Measurements from ENCODE around the gene RHOT1. TPM values are rescaled to one million over a fixed set of nuclear protein-coding genes. Genes with fewer than 3 reads are reported as not detected.

Gene RHOT1
- total RNA-seq, 1 donor from 2014 or later = 76.4 TPM

DNA sequence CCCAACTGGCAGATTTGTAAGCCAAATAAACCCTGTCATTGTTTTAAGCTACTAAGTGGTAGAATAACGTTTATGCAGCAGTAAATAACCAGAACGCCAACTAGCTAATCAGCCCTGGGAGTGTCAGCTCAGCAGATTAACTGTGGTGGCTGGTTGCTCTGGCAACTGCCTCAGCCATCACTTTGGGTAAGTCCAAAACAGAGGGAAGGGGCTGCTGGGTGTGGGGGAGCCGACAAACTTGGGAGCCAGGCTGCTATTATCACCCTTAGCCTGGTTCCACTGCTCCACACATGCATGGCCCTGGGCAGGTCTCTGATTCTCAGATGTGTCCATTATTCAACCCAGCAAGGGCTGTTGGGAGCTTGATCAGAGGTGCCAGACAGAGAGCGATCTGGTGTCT, 22.2 kb upstream of the RHOT1 start:
- H3F3A ChIP-seq (ENCODE audit: low read depth) = peaks cover 4% of the 10 kb centered on the region
- H3K4me3 Mint-ChIP-seq = no peak overlapping the region
- H3K27ac ChIP-seq = no peak overlapping the region
- H3K36me3 ChIP-seq = no peaks in the 10 kb centered on the region
- H3K79me2 ChIP-seq (ENCODE audit: low read depth) = no peaks in the 10 kb centered on the region
- peak overlapping the region; percentile 46 for H3K4me2 ChIP-seq
- H3K4me1 ChIP-seq = peaks cover 12% of the 10 kb centered on the region
- peaks cover 40% of the 10 kb centered on the region for H3K4me1 Mint-ChIP-seq
- peak; percentile 56 for DNase-seq (ENCODE audit: low spot score)
- no peaks in the 10 kb centered on the region for H3K9me3 ChIP-seq (ENCODE audit: low read depth)
- no peak overlapping the region for H3K9ac ChIP-seq
- no peaks in the 10 kb centered on the region for H3K9me3 Mint-ChIP-seq
- no peaks in the 10 kb centered on the region for H4K20me1 ChIP-seq (ENCODE audit: low read depth)
- no peak overlapping the region for H3K4me3 ChIP-seq
- no peak for TF ChIP-seq EZH2phosphoT487 (IDR thresholded peaks at IDR 0.05)
- no peak for TF ChIP-seq EZH2 (IDR thresholded peaks at IDR 0.05)
- TF ChIP-seq, protein P1, sequence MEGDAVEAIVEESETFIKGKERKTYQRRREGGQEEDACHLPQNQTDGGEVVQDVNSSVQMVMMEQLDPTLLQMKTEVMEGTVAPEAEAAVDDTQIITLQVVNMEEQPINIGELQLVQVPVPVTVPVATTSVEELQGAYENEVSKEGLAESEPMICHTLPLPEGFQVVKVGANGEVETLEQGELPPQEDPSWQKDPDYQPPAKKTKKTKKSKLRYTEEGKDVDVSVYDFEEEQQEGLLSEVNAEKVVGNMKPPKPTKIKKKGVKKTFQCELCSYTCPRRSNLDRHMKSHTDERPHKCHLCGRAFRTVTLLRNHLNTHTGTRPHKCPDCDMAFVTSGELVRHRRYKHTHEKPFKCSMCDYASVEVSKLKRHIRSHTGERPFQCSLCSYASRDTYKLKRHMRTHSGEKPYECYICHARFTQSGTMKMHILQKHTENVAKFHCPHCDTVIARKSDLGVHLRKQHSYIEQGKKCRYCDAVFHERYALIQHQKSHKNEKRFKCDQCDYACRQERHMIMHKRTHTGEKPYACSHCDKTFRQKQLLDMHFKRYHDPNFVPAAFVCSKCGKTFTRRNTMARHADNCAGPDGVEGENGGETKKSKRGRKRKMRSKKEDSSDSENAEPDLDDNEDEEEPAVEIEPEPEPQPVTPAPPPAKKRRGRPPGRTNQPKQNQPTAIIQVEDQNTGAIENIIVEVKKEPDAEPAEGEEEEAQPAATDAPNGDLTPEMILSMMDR (IDR thresholded peaks at IDR 0.05) = no peak
- H2AFZ ChIP-seq (replicated peaks) = peak overlapping the region; percentile 57
- no peaks in the 10 kb centered on the region for H3K36me3 Mint-ChIP-seq
- H3K27me3 ChIP-seq = no peaks in the 10 kb centered on the region
- H3K27ac Mint-ChIP-seq = peak overlapping the region; percentile 66
- H3K27me3 Mint-ChIP-seq (ENCODE audit: insufficient read depth, low read depth) = peaks cover 2% of the 10 kb centered on the region

DNA sequence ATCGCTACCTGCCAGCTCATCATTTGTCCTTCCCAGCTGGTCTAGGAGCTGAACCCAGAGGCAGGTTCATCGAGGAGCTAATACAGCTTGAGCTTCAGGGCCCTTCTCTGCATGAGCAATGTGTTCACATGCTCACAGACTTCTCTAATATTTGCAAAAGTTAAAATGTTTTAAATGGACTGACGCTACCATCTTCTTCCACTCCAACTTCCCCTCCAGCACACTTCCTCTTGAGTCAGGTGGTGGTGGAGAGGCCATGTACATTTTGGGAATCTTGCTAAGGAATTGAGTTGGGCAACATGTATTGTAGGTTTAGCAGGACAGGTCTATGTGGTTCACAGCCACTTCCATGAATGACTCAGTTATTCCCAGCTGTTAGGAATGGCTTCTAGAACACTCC, 21.6 kb upstream of the RHOT1 start:
- H3K4me3 ChIP-seq = no peak overlapping the region
- H3K36me3 Mint-ChIP-seq = no peaks in the 10 kb centered on the region
- H3K4me3 Mint-ChIP-seq = peak overlapping the region; percentile 36
- peak overlapping the region; percentile 76 for H3K27ac Mint-ChIP-seq
- H3K36me3 ChIP-seq = no peaks in the 10 kb centered on the region
- TF ChIP-seq EZH2phosphoT487 (IDR thresholded peaks at IDR 0.05) (no peak), EZH2 (IDR thresholded peaks at IDR 0.05) (no peak)
- TF ChIP-seq, protein P1 (IDR thresholded peaks at IDR 0.05) = no peak
- H3K4me2 ChIP-seq = peak overlapping the region; percentile 46
- H3K4me1 ChIP-seq = peaks cover 12% of the 10 kb centered on the region
- H3K9me3 Mint-ChIP-seq = no peaks in the 10 kb centered on the region
- no peaks in the 10 kb centered on the region for H3K9me3 ChIP-seq (ENCODE audit: low read depth)
- H3K4me1 Mint-ChIP-seq = peaks cover 45% of the 10 kb centered on the region
- no peak overlapping the region for H3K9ac ChIP-seq
- peaks cover 4% of the 10 kb centered on the region for H3F3A ChIP-seq (ENCODE audit: low read depth)
- no peak overlapping the region for H3K27ac ChIP-seq
- peaks cover 3% of the 10 kb centered on the region for H3K27me3 Mint-ChIP-seq (ENCODE audit: insufficient read depth, low read depth)
- DNase-seq (ENCODE audit: low spot score) = no peak
- no peaks in the 10 kb centered on the region for H3K79me2 ChIP-seq (ENCODE audit: low read depth)
- peak overlapping the region; percentile 57 for H2AFZ ChIP-seq (replicated peaks)
- H4K20me1 ChIP-seq (ENCODE audit: low read depth) = no peaks in the 10 kb centered on the region
- H3K27me3 ChIP-seq = no peaks in the 10 kb centered on the region

DNA sequence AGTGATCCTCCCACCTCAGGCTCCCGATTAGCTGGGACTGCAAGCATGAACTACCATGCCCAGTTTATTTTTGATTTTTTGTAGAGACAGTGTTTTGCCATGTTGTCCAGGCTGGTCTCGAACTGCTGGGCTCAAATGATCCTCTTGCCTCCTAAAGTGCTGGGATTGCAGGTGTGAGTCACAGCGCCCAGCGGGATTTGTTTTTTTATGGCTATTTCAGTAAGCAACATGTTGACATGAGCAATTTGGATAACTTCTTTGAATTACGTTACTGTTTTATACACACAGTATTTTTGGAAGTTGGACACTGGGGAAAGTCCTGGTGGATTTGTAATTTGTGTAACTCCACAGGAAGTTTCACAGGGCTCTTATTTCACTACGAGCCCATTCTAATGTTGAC, 18.5 kb upstream of the RHOT1 start:
- H3K4me3 Mint-ChIP-seq = peak overlapping the region; percentile 31
- Histone ChIP-seq H3F3A (ENCODE audit: low read depth) (peaks cover 10% of the 10 kb centered on the region), H4K20me1 (ENCODE audit: low read depth) (no peaks in the 10 kb centered on the region), H3K4me1 (peaks cover 21% of the 10 kb centered on the region), H2AFZ (replicated peaks) (peak overlapping the region; percentile 70), H3K27me3 (no peaks in the 10 kb centered on the region), H3K9me3 (ENCODE audit: low read depth) (no peaks in the 10 kb centered on the region), H3K4me2 (no peak overlapping the region), H3K27ac (no peak overlapping the region), H3K4me3 (no peak overlapping the region), H3K36me3 (no peaks in the 10 kb centered on the region), H3K79me2 (ENCODE audit: low read depth) (no peaks in the 10 kb centered on the region), H3K9ac (no peak overlapping the region)
- no peaks in the 10 kb centered on the region for H3K9me3 Mint-ChIP-seq
- peaks cover 10% of the 10 kb centered on the region for H3K27me3 Mint-ChIP-seq (ENCODE audit: insufficient read depth, low read depth)
- H3K4me1 Mint-ChIP-seq = peaks cover 67% of the 10 kb centered on the region
- H3K27ac Mint-ChIP-seq = peak overlapping the region; percentile 23
- H3K36me3 Mint-ChIP-seq = no peaks in the 10 kb centered on the region
- no peak for TF ChIP-seq EZH2phosphoT487 (IDR thresholded peaks at IDR 0.05)
- TF ChIP-seq EZH2 (IDR thresholded peaks at IDR 0.05) = no peak
- no peak for DNase-seq (ENCODE audit: low spot score)

DNA sequence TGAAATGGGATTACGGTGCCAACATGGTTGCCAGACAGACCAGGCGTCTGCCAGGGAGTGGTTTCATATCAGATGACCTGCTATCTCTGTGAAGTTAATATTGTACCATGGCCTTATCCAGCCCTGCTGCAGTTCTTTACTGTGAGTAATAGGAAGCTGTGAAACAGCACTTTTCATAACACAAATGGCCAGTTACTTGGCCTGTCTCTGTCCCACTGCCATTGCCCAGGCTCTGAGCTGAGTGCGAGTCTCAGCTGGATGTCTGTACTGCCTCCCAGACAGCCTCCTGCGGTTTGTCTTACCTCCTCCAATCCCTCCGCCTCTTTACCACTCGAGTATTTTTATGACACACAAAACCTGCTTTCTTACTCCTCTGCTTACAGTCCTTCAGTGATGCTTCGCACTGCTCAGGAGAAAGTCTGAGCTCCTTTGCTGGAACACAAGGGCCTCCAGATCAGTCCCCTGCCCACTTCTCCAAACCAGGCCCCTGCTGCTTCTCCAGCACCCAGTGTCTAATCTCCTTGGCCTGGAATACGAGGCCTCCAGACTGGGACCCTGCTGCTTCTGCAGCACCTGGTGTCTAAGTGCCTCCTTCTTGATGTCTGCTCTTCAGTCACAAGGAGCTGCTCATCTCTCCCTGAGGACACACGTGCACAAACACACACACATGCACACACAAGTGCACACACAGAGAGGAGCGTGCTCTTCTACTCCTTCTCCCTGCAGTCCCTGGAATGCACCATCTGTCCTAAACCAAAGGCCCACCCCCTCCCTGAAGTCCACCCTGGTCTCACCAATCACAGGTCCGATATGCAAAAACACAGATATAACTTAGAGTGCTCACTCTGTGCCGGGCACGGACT, 17.1 kb upstream of the RHOT1 start:
- TF ChIP-seq EZH2phosphoT487 (IDR thresholded peaks at IDR 0.05) = no peak
- TF ChIP-seq, protein P1 (IDR thresholded peaks at IDR 0.05) = no peak
- no peak for TF ChIP-seq EZH2 (IDR thresholded peaks at IDR 0.05)
- Histone ChIP-seq H3K27ac (no peak overlapping the region), H3K27me3 (no peaks in the 10 kb centered on the region), H3K36me3 (no peaks in the 10 kb centered on the region), H3K9me3 (ENCODE audit: low read depth) (no peaks in the 10 kb centered on the region), H3K79me2 (ENCODE audit: low read depth) (no peaks in the 10 kb centered on the region), H3K4me2 (no peak overlapping the region), H3K9ac (no peak overlapping the region), H3K4me1 (peaks cover 13% of the 10 kb centered on the region), H4K20me1 (ENCODE audit: low read depth) (no peaks in the 10 kb centered on the region), H3K4me3 (no peak overlapping the region), H2AFZ (replicated peaks) (no peak overlapping the region), H3F3A (ENCODE audit: low read depth) (peaks cover 10% of the 10 kb centered on the region)
- peak overlapping the region; percentile 62 for H3K4me3 Mint-ChIP-seq
- H3K4me1 Mint-ChIP-seq = peaks cover 67% of the 10 kb centered on the region
- no peaks in the 10 kb centered on the region for H3K9me3 Mint-ChIP-seq
- peaks cover 10% of the 10 kb centered on the region for H3K27me3 Mint-ChIP-seq (ENCODE audit: insufficient read depth, low read depth)
- DNase-seq (ENCODE audit: low spot score) = no peak
- H3K36me3 Mint-ChIP-seq = no peaks in the 10 kb centered on the region
- peak overlapping the region; percentile 17 for H3K27ac Mint-ChIP-seq

All from neural progenitor cell (in vitro differentiated cells).